Rectal smooth muscle tissue (tissue), 1 donor: Measurements from ENCODE around the gene KIF2C.
A peak's percentile ranks its signal among the peaks of the same experiment; 100 is the strongest.
"Not testable (repeated sequence)": the region's sequence is repeated elsewhere in the genome, so short reads cannot be mapped to it uniquely, and the experiment has no call there.

Experiments used
- H3K27ac ChIP-seq: one replicate; pipeline ENCODE4 v1.7.0; 2013; ENCODE audit warnings: low read depth, low read length, inconsistent platforms
- H3K27me3 ChIP-seq: one replicate; pipeline ENCODE4 v1.7.0; 2013; ENCODE audit warnings: low read length; ENCODE audit not compliant: control insufficient read depth, insufficient read depth
- H3K36me3 ChIP-seq: one replicate; pipeline ENCODE4 v1.7.0; 2013; ENCODE audit warnings: low read length; ENCODE audit not compliant: control insufficient read depth, insufficient read depth
- H3K4me1 ChIP-seq: one replicate; pipeline ENCODE4 v1.7.0; 2013; ENCODE audit warnings: low read length; ENCODE audit not compliant: control insufficient read depth, insufficient read depth
- H3K4me3 ChIP-seq: one replicate; pipeline ENCODE4 v1.7.0; 2013; ENCODE audit warnings: low read length
- H3K9ac ChIP-seq: one replicate; pipeline ENCODE4 v1.7.0; 2013; ENCODE audit warnings: low read length

Gene KIF2C

DNA sequence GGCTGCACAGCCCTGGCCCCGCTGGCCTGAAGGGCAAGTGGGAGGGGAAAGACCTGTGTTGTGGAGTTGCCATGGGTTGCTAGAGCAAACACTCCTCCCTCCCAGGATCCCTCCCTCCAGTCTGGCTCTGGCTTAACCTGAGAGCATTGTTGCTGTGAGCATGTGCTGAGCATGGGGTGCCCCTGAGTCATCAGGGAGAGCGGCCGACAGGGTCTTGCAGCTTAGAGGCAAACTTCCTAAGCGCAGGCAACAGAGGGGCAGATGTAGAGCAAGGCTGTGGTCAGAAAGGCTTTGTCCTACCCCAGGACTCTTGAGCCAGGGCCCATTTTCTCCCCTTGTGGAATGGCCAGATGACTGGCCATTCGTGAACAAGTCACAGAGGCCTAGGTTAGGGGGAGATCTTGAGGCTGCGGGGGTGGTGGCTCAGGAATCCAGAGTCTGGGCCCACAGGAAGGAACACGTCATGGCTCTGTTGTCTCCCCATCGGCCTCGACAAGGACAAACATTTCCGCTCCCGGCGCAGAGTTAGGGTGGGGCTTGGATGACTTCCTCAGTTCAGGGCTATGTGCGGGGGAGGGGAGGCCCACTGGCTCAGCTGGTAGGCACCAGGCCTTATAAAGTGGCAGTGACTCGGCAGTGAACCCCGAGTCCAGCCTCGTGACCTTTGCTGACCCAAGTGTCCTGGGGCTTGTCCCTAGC lies 67.9 kb downstream of the KIF2C start:
- Histone ChIP-seq H3K27ac (peak overlapping the region; percentile 99), H3K4me1 (peaks cover 36% of the 10 kb centered on the region), H3K9ac (peak overlapping the region; percentile 57), H3K4me3 (peak overlapping the region; percentile 48), H3K36me3 (peaks cover 10% of the 10 kb centered on the region), H3K27me3 (no peaks in the 10 kb centered on the region)

DNA sequence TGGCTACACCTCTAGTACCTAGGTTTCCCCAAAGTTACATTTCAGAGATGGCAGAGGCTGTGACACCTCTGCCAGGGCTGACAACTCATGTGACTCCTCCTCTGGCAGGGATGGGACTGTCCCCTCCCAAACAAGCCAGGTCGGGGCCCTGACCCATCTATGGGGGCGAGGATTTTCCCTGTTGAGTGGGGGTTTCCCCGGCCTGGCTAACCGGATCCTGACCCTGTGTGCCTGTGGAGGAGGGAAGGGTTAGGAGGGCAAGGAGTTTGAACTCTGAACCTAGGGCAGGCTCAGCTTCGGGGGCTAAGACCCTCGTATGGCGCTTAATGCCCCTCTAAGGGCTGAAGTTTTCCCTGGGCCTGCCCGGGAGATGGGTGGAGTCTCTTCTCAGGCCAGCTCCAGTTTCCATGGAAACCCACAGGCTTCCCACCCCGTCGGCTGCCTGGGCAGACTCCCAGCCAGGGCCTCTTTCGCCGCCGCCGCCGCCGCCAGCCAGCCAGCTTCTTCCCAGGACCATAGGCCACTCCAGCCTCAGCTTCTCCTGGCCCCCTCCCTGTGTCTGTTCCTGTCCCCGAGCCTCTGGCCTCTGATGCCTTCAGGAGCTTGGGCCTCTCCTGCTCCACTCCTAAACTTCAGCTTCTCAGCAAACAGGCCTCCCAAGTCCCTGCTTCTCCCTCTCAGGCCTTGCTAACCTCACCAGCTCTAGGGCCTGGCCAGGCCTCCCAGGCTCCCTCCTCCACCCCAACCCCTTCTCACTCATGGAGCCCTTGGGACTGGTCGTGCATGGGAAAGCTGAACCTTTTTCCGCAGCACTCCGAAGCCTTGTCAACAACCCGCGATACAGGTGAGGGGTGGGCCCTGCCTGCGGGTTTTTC lies 68.7 kb downstream of the KIF2C start, which contains the start of gene BTBD19:
Gene BTBD19 (plus strand): TSS at position 461 of the 875 bp plus-strand sequence. CDS start 298 bp downstream, at position 759.
- Histone ChIP-seq H3K4me3 (peak within 1 kb of the TSS; percentile 48), H3K27ac (peak within 1 kb of the TSS; percentile 99), H3K27me3 (no peaks in the 10 kb centered on the region), H3K9ac (peak within 1 kb of the TSS; percentile 57), H3K36me3 (peaks cover 4% of the 10 kb centered on the region), H3K4me1 (peaks cover 36% of the 10 kb centered on the region)

DNA sequence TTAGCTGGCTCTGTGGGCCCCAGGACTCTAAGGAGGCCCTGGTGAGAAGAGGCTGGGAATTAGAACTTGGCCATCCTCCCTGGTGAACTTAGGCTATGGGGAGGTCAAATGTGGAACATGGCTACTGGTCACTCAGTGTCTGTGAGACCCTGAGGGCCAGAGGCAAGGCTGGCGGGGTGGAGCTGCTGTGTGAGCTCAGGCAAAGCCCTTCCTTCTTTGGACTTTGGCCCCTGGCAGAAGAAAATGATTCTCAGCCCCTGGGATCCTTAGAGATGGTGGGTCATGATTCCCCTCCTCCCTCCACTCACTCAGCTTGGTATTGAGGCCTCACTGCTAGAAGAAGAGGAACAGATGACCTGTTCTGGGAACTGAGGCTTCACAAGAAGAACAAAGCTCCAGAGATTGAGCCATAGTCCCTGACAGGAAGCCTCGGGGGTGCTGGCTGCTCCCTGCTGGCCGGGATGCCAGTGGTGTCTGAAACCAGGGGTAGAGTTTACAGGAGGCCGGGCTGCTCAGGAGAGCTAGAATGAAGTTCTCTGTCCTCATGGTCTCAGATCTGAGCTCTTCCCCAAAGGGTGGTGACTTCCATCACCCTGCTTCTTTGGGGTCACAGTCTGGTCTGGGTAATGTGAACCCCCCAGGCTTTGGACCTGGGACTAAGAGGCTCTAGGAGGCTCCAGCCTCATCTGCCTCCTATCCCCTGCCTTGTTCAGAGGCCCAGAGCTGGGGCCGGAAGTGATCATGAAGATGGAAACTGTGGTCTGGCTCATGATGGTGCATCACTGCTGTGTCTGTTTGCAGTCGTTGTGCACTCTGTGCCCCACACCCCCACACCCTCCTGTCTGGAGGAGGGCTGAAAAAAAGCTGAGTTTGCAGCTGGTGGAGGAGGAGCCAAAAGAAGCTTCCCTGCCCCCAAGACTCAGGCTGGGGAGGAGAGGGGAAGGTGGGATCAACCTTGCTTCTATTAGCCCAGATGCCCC lies 69.6 kb downstream of the KIF2C start:
- H3K9ac ChIP-seq: peak overlapping the region; percentile 6
- peaks cover 4% of the 10 kb centered on the region for H3K36me3 ChIP-seq
- peak overlapping the region; percentile 99 for H3K27ac ChIP-seq
- H3K4me3 ChIP-seq: peak overlapping the region; percentile 14
- no peaks in the 10 kb centered on the region for H3K27me3 ChIP-seq
- H3K4me1 ChIP-seq: peaks cover 36% of the 10 kb centered on the region

DNA sequence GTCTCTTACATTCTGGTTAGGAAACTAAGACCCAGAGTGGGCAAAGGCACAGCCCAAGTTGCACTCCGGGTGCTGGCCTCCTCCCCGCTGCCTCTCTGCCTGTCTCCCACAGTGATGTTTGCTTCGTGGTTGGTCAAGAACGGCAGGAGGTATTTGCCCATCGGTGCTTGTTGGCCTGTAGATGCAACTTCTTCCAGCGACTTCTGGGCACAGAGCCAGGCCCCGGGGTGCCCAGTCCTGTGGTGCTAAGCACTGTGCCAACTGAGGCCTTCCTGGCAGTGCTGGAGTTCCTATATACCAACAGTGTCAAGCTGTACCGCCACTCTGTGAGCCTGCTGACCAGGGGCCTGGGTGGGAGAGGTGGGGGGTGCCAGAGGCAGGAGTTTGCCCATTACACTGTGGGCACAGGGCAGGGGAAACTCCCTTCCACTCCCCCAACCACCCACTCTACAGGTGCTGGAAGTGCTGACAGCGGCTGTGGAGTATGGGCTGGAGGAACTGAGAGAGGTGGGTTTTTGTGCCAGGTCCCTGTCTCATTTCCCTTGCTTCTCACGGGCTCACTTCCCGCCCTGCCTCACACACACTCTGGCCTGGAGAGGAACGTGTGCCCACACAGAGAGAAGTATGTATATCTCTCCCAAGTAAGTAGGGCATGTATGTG lies 70.6 kb downstream of the KIF2C start:
- H3K9ac ChIP-seq: no peak overlapping the region
- H3K36me3 ChIP-seq: no peaks in the 10 kb centered on the region
- H3K27ac ChIP-seq: peak overlapping the region; percentile 99
- H3K4me3 ChIP-seq: peak overlapping the region; percentile 22
- peaks cover 36% of the 10 kb centered on the region for H3K4me1 ChIP-seq
- H3K27me3 ChIP-seq: no peaks in the 10 kb centered on the region

DNA sequence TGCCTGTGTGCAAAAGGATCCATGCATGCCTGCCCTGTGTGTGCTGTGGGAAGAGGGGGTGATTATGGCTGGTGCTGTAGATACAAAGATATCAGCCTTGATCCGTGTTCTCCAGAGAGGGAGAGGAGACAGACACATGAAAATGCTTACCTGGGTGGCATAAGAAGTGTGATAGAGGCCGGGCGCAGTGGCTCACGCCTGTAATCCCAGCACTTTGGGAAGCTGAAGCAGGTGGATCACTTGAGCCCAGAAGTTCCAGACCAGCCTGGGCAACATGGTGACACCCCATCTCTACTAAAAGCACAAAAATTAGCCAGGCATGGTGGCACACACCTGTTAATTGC lies 71.1 kb downstream of the KIF2C start:
- Histone ChIP-seq H3K27ac (peak overlapping the region; percentile 99), H3K4me3 (peak overlapping the region; percentile 22), H3K4me1 (peaks cover 36% of the 10 kb centered on the region)
- H3K27me3 ChIP-seq, H3K9ac ChIP-seq, H3K36me3 ChIP-seq: not testable (repeated sequence)

DNA sequence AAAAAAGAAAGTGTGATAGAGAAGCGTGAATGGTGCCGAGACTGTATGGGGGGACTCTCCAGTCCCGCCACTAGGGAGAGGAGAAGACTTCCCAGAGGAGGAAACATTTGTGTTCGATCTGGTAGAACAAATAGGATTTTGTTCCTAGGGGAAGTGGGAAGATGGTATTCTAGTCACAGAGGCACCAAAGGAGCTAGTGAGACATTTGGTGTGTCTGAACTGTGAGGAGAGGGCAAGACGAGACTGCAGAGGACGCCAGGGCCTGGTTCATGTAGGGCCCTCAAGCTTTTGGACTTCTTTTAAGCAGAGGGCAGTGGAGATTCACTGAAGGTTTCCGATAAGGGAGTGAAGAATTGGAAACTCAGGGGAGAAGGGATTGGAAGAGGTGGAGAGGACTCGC lies 71.6 kb downstream of the KIF2C start:
- Histone ChIP-seq H3K36me3 (no peaks in the 10 kb centered on the region), H3K4me3 (no peak overlapping the region), H3K27me3 (no peaks in the 10 kb centered on the region), H3K4me1 (peaks cover 36% of the 10 kb centered on the region), H3K9ac (no peak overlapping the region), H3K27ac (no peak overlapping the region)

DNA sequence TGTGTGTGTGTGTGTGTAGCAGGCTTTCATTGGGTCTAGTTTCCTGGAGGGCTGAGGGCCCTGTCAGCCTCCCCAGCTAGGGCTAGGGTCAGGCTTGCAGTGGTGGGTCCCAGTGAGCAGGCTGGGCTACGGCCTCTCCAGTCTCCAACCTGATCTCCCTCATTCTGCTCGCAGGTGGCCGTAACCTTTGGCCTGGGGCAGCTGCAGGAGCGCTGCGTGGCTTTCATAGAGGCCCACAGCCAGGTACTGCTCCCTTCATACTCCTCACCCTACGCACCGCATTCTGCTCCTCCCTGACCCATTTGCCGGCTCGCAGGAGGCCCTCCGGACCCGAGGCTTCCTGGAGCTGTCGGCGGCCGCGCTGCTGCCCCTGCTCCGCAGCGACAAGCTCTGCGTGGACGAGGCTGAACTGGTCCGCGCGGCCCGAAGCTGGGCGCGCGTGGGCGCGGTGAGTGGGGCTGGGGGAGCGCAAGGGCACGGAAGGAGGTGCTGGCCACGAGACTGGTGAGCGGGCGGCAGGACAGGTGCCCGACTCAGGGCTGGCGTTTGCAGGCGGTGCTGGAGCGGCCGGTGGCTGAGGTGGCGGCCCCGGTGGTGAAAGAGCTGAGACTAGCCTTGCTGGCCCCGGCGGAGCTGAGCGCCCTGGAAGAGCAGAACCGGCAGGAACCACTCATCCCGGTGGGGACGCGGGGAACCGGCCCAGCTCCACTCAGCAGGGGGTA lies 73.3 kb downstream of the KIF2C start:
- H3K27ac ChIP-seq: peak overlapping the region; percentile 84
- no peaks in the 10 kb centered on the region for H3K27me3 ChIP-seq
- peaks cover 22% of the 10 kb centered on the region for H3K4me1 ChIP-seq
- no peaks in the 10 kb centered on the region for H3K36me3 ChIP-seq
- H3K9ac ChIP-seq: peak overlapping the region; percentile 41
- peak overlapping the region; percentile 90 for H3K4me3 ChIP-seq

DNA sequence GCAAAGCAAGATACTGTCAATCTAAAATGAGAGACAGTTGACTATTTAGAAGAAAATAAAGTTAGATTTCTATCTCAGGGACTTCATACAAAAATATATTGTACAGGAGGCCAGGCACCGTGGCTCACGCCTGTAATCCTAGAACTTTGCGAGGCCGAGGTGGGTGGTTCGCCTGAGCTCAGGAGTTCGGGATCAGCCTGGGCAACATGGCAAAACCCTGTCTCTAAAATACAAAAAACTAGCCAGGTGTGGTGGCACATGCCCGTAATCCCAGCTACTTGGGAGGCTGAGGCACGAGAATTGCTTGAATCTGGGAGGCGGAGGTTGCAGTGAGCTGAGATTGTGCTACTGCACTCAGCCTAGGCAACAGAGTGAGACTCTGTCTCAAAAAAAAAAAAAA lies 76.3 kb downstream of the KIF2C start:
- H3K27ac ChIP-seq, H3K4me1 ChIP-seq, H3K36me3 ChIP-seq, H3K4me3 ChIP-seq, H3K9ac ChIP-seq, H3K27me3 ChIP-seq: not testable (repeated sequence)

DNA sequence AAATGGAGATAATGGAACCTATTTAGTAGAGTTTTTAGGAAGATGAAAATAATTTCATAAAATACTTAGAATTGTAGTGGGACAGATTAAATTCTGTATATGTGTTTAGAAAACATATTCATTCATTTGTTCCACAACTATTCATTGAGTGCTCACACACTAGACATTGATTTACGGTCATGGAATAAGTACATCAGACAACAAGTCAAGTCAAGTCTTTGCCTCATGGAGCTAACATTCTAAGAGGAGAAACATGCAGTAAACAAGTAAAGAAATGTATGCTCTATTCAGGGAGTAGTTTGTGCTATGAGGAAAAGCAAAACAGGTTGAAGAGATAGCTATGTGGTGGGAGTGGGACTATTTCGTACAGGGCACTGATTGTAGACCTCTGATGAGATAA lies 77.7 kb downstream of the KIF2C start:
- no peaks in the 10 kb centered on the region for H3K27me3 ChIP-seq
- H3K9ac ChIP-seq: no peak overlapping the region
- H3K27ac ChIP-seq: no peak overlapping the region
- peaks cover 5% of the 10 kb centered on the region for H3K4me1 ChIP-seq
- H3K4me3 ChIP-seq: no peak overlapping the region
- no peaks in the 10 kb centered on the region for H3K36me3 ChIP-seq
